Activated CD4-positive, alpha-beta T cell treated with anti-CD3 and anti-CD28 coated beads, Interleukin-2, amount 50 U/mL, for 24 hours (primary cell): ENCODE data around the gene PNMA1.

ENCODE experiments used
- DNase-seq, 2 donors: peaks; one replicate each; pipeline ENCODE4 v3.0.0-alpha.2; 2020; ENCODE audit warnings: low read depth in 1 of 2, low spot score in 1 of 2

Gene PNMA1

DNA sequence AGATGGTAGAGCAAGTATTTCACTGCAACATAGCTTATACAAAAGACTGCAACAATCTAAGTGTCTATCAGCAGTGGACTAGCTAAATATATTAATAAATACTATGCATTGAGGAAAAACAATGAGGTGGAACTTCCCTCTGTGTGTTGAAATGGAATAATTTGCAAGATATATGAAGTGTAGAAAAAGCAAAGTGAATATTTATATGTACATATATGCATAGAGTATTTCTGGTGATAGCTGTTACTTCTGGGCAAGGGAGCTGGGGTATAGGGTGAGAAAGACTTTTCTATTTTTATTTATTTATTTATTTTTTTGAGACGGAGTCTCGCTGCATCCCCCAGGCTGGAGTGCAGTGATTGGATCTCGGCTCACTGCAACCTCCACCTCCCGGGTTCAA lies 35.5 kb downstream of the PNMA1 start:
- DNase-seq: no peak

DNA sequence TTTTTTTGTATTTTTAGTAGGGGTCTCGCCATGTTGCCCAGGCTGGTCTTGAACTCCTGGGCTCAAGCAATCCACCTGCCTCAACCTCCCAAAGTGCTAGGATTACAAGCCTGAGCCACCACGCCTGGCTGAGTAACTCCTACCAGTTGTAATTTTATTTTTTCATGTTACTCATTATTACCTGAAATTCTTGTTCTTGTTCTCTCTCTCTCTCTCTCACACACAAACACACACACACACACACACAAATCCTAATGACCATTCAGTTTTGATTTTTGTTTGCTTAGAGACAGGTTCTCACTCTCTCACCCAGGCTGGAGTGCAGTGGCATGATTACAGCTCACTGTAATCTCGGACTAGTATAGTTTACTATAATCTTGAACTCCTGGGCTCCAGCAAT lies 39.2 kb downstream of the PNMA1 start:
- no peak for DNase-seq

DNA sequence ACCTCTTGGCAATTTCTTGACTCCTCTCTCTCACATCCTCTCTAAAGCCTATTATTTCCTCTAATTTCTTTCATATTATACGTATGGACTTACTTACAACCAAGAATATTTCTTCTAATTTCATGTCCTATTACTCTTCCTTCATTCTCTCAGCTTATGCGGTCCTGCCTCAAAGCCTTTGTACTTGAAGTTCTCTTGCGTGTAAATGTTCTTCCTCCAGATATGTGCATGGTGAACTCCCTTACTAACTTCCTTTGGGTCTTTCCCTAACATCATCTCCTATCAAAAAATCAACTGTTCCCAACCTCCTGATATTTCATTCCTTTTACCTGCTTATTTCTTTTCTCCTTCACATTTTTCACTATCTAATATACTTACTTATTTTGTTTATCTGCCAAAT lies 46.3 kb downstream of the PNMA1 start:
- DNase-seq: no peak

DNA sequence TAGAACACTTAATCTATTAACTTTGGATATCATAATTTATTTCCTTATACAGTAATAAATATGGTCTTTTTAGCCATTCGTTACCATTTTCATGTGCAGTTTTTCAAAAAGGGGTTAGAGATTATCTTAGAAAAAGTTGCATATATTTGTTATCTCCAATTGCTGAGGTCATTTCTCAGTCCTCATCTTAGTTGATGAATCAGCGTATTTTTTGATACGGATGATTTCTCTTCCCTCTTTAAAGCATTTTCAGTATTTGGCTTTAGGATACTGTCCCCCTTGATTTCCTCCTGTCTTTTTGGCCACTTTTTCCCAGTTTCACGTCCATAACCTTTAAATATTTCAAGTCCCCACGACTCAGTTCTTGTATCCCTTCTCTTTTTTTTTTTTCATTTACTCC lies 47.6 kb downstream of the PNMA1 start:
- no peak for DNase-seq

DNA sequence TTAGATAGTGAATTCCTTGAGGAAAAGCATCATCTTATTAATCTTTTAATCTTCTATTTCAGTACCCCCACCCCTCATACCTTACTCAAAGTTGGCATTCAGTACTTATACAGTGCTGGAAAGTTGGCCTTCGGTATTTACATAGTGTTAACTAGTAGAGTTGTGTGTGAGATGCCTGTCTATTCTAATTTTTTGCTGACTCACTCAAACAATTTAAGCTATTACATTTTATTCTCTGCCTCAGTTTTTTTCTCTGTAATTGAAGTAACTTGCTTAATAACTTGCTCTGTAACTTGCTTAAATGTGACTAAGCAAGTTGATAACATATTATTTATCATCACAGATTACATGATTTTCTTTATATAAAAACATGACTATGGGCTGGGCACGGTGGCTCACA lies 49.1 kb downstream of the PNMA1 start:
- no peak for DNase-seq

DNA sequence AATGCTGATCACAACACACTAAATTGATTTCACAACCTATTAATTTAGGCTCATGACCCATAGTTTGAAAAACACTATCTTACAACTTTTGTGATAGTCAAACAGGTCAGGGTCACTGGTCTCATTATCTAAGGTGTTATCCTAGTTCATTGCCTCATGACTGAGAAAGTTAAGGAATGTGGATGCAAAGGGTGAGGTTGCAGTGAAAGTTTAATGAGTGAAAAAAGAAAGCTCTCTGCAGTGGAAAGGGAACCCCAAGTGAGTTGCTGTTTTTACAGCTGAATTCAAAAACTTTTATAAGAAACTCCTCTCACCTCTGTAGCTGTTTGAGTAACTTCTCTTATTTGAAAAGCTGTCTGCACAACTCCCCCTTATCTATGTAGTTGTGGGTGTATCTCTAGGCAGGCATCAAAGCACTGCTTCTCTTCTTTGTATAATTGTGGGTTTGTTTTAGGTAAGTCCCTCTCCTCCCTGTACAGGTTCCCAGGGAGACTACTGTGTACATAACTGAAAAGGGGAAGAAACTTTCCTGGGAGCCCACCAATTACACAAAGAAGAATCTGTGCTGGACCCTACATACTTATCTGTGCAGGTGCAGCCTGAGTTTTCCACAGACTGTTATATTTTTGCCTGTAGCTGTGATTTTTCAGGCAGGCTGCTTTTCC lies 50.5 kb downstream of the PNMA1 start:
- no peak for DNase-seq

DNA sequence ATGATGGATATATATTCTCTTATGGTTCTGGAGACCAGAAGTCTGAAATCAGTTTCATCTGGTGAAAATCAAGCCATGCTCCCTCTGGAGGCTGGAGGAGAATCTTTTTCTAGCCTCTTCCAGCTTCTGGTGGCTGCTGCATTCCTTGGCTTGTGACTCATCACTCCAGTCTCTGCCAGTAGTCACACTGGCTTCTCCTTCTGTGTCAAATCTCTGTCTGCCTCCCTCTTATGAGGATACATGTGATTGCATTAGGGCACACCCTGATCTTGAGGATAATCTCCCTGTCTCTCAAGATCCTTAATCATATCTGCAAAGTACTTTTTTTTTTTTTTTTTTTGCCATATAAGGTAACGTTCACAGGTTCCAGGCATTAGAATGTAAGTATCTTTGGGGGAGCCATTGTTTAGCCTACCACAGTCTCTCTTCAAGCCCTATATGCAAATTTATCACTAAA lies 51.7 kb downstream of the PNMA1 start:
- no peak for DNase-seq

DNA sequence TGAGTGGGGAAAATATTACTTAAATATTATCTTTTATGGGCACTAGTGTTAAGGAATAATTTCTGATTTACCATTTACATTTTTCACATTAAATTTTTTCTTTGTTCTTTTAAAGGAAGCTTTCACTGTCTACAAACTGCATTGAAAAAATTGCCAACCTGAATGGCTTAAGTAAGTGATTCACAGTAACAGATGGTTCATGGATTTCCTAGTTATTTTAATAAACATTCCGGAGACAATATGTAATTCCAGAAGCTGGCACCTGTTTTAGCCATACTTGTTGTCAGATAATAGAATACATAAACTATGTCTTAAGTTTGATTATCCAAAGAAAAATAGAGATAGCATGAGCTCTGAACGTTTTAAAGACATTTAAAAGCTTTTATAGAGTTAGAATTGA lies 52.3 kb downstream of the PNMA1 start:
- DNase-seq: no peak
